NCI-H1930 (cell line): ENCODE measurements around the gene CMTM7.

Experiments used
- DNase-seq, 2 experiments: peaks; one replicate each; lab custom pipeline; 2025; lab: John Stamatoyannopoulos, UW

The CMTM7 gene, protein sequence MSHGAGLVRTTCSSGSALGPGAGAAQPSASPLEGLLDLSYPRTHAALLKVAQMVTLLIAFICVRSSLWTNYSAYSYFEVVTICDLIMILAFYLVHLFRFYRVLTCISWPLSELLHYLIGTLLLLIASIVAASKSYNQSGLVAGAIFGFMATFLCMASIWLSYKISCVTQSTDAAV

GRCh38 chr3:32391643-32392535 is at the start of gene CMTM7:
CMTM7 (plus strand) TSS chr3:32391853; CDS start chr3:32391907, 54 bp downstream.
- DNase-seq = peak; percentile 10 to 15

DNA sequence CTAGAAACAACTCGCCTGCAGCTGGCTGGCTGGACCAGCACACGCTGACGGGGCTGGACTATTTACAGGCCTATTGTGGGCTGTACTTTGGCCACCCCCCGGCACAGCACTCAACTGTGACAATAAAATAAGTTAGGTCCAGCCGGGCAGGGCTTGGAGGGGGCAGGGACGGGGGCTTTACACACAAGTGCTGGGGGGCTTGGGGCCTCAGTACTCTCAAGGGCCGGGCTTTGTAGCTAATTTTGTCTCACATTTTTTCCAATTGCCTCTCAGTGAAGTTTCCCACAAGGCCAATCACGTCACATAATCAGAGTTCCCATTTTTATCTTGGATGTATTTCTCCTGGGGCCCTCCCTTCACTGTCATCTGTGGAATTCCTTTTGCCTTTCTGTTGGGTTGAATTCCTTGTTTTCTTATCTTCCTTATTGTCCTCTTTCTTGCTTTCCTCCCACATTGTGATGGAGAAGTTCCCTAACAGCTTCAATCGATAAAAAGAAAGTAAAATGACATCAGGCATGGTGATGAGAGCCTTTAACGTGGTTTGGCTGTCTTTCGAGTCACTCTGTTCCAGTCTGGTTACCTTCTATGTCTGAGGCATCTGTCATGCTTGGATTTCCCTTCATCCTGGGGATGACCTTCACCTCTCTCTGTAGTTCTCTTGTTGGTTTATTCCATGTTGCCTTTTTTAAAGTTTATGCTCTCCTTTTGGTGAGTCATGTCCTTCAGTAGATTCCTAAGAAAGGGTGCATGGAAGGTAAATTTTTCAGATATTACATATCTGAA is 44.1 kb upstream of the CMTM7 start:
- DNase-seq = no peak

- no peak for DNase-seq
Observed at GRCh38 chr3:32349184-32349583, 42.5 kb upstream of the CMTM7 start.

- no peak for DNase-seq
Observed at GRCh38 chr3:32352563-32352962, 39.1 kb upstream of the CMTM7 start.

DNA sequence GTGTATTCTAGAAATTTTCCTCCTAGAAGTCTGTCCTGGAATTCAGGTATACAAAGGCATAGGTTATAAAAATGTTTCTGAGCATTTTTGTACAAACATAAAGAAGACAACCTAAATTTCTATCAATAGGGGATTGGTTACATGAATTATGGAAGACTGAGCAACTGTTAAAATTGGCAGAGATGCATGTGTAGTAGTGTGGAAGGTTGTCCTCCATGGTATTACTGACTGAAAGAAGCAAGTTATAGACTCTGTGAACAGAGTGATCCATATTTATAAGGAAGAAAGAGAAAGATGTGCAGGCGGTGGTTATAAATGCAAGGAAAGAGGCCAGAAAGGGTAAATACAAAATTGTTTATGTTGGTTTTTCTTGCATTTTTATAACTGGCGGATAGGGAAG is 38.3 kb upstream of the CMTM7 start:
- no peak for DNase-seq

DNA sequence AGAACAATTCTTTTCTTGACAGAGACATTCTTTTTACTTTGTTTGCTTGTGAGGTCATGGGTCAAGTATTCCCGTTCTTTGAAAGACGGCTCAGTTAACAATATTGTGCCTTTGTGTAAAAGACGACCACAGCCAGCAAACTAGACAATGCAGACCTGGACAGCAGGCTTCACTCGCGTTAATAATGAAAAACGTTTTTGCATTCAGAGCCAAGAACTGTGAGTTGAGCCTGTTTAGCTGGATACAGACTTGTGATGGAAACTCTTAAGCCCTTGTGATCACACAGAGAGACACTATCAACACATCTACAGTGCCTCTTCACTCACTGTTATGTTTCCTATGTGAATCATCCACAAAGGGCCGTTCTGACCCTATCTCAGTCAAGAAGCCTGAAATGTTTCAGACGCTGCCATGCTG is 37.3 kb upstream of the CMTM7 start:
- DNase-seq = no peak

GRCh38 chr3:32355751-32356291 is 35.8 kb upstream of the CMTM7 start:
- DNase-seq = no peak

DNA sequence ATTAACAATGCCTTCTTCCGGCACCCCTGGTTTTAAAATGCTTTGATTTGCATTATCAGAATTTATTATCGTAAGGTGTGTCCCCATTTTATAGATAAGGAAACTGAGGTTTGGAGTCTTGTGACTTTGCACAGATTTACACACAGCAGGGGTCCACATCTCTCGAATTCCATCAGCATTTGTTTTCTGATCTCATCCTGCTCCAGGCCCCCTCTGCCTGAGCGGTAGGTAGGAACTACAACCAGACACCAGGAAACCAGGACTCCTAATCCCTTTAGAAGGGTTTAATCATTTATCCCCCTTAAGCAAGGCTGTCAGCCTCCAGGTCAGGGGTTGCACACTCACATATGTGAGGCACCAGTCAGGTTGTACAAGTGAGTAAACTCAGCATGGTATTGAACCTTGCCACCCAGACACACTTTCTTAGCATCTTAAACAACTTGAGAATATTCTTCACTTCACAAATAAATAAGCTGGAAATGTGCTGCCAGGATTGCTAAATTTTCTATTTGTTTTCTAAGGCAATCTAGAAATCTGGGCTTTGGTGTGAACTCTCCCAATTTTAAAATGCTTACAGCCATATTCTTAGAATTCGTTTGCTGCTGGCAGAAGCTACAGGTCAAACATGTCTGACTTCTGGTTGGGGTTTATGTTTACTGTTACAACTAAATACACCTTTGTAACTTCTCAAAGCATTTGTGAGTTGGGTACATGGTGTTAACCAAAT is 31.7 kb upstream of the CMTM7 start:
- no peak for DNase-seq

- DNase-seq = no peak
Observed at GRCh38 chr3:32360493-32360827, 31.2 kb upstream of the CMTM7 start.

DNA sequence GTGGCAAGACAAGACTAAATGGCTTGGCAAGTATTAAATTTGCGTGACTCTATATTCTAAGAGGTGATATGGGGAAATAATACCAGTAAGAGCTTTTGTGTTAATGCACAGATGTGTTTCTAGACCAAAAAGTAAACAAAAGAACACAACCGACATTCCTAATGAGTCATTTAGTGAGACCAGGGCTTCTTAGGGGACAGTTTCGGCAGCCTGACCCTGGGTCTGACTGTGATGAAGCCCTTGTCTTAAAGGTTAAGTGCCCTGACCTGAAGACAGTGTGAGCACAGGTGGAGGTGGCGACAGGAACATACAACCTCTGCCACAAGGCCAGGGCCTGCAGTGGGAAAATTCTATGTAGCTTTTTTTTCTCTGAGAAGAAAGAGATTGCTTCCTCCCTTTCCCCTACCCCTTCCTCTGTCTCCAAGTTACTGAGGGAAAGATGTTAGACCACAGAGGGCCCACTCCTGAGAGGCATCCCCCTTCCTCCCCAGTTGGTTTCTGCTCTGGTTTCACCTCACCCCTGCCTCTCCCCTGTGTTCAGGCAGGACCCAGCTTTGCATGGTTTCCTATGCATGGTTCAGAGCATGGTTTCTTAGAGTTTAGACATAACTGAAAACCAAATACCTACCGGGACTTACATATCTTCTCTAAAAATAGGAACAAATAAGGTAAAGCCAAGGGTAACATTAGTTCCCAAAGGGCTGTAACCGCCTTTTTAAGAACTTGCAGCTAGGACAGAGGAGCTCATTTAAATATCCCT is 24.8 kb upstream of the CMTM7 start:
- DNase-seq = no peak

DNA sequence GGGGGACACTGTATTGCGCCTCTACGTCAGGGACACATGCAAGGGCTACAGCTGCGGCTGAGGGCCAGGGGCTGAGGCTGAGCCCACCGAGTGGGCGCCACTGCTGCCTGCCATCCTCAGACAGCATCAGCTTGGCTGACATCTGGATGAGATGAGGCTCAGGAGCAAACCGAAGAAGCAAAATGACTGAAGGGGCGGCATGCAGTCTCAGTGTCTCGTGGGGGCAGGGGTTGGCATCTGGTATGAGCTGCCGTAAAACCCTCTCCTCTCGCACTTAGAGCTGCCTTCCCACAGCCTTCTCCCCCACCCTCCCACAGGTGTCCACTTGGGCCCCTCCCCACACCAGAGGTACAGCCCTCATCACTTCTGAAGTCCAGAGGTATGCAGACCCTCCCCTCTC is 24.2 kb upstream of the CMTM7 start:
- DNase-seq = no peak

GRCh38 chr3:32371461-32372212 is 20.0 kb upstream of the CMTM7 start:
- no peak for DNase-seq

DNA sequence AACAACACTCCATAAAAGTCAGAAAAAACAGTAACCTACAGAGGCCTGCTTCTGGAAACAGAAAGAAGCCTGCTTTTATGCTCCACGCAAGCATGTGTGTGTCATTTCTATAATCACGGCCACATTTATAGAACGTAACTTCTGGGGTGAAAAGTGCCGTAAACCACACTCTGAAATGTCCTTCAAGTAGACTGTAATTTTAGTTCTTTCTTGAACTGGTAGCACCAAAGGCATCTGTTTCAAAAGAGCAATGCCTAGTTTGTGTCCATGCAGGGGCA is 19.5 kb upstream of the CMTM7 start:
- no peak for DNase-seq

DNA sequence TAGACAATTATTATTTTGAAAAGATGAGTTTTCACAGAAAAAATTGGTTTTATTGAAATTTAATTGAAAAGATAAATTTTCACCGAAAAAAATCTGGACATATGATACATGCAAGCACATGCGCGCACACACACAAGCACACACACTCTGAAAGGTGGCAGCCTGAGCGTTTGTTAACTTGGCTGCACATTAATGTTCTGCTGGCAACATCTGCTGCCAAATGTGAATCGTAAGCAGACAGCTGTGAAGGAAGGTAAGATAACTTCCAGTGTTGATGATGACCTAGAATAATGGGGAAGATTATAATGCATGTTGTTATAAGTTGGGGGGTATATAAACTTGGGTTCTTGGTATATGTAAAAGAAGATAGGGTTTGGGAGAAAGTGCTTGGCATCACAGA is 18.4 kb upstream of the CMTM7 start:
- no peak for DNase-seq

GRCh38 chr3:32373844-32374243 is 17.8 kb upstream of the CMTM7 start:
- DNase-seq = no peak

GRCh38 chr3:32374788-32375595 is 16.7 kb upstream of the CMTM7 start:
- DNase-seq = peak in 1 of 2 experiments; percentile 3

DNA sequence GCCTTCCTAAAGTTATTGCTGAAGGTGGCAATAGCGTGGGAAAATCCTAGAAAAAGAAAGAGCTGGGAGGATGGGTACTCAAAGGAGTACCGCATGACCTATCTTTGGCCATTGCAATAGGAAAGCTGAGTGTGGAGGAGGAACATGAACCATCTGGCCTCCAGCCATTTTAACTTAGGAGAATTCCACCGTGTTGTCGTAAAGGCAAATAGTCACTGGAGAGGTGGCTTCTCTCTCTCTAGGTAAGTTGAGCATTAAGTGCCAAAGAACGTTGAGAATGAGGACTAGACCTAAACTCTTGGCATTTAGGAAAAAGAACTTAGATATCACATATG is 16.1 kb upstream of the CMTM7 start:
- DNase-seq = no peak

GRCh38 chr3:32376115-32376514 is 15.5 kb upstream of the CMTM7 start:
- DNase-seq = no peak

- no peak for DNase-seq
Observed at GRCh38 chr3:32379831-32380500, 11.7 kb upstream of the CMTM7 start.
